Peyer's patch (tissue), 4 donors: Measurements from ENCODE around the gene LUC7L. TPM values are rescaled to one million over a fixed set of nuclear protein-coding genes. Genes with fewer than 3 reads are reported as not detected.
A peak's percentile ranks its signal among the peaks of the same experiment; 100 is the strongest.
"Not testable (repeated sequence)": the region's sequence is repeated elsewhere in the genome, so short reads cannot be mapped to it uniquely, and the experiment has no call there.

Experiments used
- DNase-seq, 3 donors: peaks; one replicate each; pipeline ENCODE4 v3.0.0-alpha.2; 2017 to 2019
- H3K27ac ChIP-seq, 4 donors: fragments of 200-600 bp; sonication (generic); one replicate each; pipeline ENCODE4 v1.5.1; 2016 to 2019
- H3K27me3 ChIP-seq, 2 donors: fragments of 200-600 bp; sonication (generic); one replicate each; pipeline ENCODE4 v1.5.1; 2019
- H3K36me3 ChIP-seq, 3 donors: fragments of 200-600 bp; sonication (generic); one replicate each; pipeline ENCODE4 v1.5.1; 2016 to 2019
- H3K4me1 ChIP-seq, 4 donors: fragments of 200-600 bp; sonication (generic); one replicate each; pipeline ENCODE4 v1.5.1; 2016 to 2019
- H3K4me3 ChIP-seq, 4 donors: fragments of 200-600 bp; sonication (generic); 1 replicate in 3 of 4; 2 replicates in 1 of 4; pipeline ENCODE4 v1.5.1; 2016 to 2019; ENCODE audit warnings: mild to moderate bottlenecking in 1 of 4
- H3K9me3 ChIP-seq, 4 donors: fragments of 200-600 bp; sonication (generic); one replicate each; pipeline ENCODE4 v1.5.1; 2016 to 2019; ENCODE audit warnings: mild to moderate bottlenecking in 1 of 4
- POLR2A ChIP-seq, 2 donors: fragments of 450-650 bp; IDR thresholded peaks; one replicate each; pipeline ENCODE4 v1.5.1; 2017; ENCODE audit warnings: antibody characterized with exemption in 2 of 2, mild to moderate bottlenecking in 2 of 2, moderate library complexity in 2 of 2
- total RNA-seq, 4 donors: library from RNA; depleted of rRNA; stranded (reverse); fragments of >200 nt; gene quantifications; one replicate each; pipeline ENCODE4 v1.1.0, GENCODE V29; 2016
- TF ChIP-seq, protein P1 (sequence below), 6 experiments: fragments of 450-650 bp in 4 of 6; fragments of 200-600 bp in 2 of 6; sonication (generic) in 1 of 6; IDR thresholded peaks; one replicate each; pipeline ENCODE4 v1.5.1; 2017 to 2019; ENCODE audit warnings: antibody characterized with exemption in 6 of 6, mild to moderate bottlenecking in 3 of 6, moderate library complexity in 1 of 6

The LUC7L gene
- total RNA-seq, 4 donors from 2014 or later, result 87.6 to 440 (median 156) TPM

DNA sequence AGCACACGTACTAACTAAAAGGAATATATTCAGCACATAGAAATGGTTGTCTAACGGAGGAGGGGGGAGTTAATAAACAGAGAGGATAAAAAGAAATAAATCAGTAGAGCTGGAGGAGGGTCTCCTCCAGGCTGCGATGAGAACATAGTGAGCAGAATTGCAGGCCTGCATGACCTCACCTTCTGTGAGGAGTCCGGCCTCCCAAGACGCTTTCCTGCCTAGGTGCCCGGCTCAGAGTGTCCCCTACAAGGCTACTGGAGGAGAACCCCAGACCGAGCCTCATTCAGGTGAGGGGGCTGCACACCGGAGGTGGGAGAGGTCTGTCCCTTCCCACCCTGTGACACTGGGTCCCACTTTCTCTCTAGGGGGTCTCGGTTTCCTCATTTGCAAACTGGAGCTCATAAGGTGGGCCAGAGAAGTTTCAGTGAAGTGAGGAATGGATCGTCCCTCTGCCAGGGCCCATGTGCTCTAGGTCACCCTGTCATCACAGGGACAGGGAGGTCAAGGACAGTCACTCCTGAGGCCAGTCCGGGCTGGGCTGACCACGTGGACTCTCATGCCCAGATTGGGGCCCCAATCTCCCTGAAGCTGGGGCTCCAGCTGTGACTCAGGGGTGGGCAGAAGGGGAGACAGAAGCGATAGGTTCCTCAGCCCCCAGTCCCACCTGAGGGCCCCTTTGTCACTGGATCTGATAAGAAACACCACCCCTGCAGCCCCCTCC lies 66.8 kb downstream of the LUC7L start:
- H3K4me1 ChIP-seq, result peaks cover 0 to 18% (median 8%) of the 10 kb centered on the region in 4 donors
- no peaks in the 10 kb centered on the region for H3K36me3 ChIP-seq
- peaks cover 0 to 25% of the 10 kb centered on the region in 2 donors for H3K27me3 ChIP-seq
- H3K27ac ChIP-seq, result no peak overlapping the region
- no peaks in the 10 kb centered on the region for H3K9me3 ChIP-seq
- no peak for DNase-seq
- H3K4me3 ChIP-seq, result no peak overlapping the region
- no peak for TF ChIP-seq POLR2A (IDR thresholded peaks at IDR 0.05)
- TF ChIP-seq, protein P1, sequence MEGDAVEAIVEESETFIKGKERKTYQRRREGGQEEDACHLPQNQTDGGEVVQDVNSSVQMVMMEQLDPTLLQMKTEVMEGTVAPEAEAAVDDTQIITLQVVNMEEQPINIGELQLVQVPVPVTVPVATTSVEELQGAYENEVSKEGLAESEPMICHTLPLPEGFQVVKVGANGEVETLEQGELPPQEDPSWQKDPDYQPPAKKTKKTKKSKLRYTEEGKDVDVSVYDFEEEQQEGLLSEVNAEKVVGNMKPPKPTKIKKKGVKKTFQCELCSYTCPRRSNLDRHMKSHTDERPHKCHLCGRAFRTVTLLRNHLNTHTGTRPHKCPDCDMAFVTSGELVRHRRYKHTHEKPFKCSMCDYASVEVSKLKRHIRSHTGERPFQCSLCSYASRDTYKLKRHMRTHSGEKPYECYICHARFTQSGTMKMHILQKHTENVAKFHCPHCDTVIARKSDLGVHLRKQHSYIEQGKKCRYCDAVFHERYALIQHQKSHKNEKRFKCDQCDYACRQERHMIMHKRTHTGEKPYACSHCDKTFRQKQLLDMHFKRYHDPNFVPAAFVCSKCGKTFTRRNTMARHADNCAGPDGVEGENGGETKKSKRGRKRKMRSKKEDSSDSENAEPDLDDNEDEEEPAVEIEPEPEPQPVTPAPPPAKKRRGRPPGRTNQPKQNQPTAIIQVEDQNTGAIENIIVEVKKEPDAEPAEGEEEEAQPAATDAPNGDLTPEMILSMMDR (IDR thresholded peaks at IDR 0.05), result no peak

DNA sequence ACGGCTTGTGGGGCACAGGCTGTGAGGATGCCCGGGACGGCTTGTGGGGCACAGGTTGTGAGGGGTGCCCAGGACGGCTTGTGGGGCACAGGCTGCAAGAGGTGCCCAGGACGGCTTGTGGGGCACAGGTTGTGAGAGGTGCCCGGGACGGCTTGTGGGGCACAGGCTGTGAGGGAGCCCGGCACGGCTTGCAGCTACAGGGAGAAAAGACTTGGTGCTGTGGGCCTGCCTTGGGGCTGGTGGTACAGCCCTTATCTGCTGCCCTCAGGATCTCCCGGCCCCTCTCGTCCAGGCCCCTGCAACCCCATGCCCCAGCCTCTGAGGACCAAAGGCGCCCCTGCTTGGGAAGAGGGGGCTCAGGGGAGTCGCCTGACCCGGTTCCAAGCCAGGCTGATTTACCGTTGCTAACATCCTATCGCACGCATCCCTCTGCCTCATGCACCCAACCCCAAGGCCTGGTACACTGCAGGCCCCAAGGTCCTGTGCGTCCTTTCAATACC lies 68.5 kb downstream of the LUC7L start:
- DNase-seq, result no peak
- no peak overlapping the region for H3K4me3 ChIP-seq
- H3K36me3 ChIP-seq, result no peaks in the 10 kb centered on the region
- H3K27me3 ChIP-seq, result peaks cover 0 to 8% of the 10 kb centered on the region in 2 donors
- H3K27ac ChIP-seq, result no peak overlapping the region
- no peak for TF ChIP-seq POLR2A (IDR thresholded peaks at IDR 0.05)
- TF ChIP-seq, protein P1 (IDR thresholded peaks at IDR 0.05), result no peak
- H3K4me1 ChIP-seq, result peaks cover 0 to 8% (median 4%) of the 10 kb centered on the region in 4 donors
- no peaks in the 10 kb centered on the region for H3K9me3 ChIP-seq

DNA sequence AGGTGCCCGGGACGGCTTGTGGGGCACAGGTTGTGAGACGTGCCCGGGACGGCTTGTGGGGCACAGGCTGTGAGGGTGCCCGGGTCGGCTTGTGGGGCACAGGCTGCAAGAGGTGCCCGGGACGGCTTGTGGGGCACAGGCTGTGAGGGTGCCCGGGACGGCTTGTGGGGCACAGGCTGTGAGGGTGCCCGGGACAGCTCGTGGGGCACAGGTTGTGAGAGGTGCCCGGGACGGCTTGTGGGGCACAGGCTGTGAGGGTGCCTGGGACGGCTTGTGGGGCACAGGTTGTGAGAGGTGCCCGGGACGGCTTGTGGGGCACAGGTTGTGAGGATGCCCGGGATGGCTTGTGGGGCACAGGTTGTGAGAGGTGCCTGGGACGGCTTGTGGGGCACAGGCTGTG lies 69.0 kb downstream of the LUC7L start:
- not testable (repeated sequence) for H3K9me3 ChIP-seq, H3K4me1 ChIP-seq, H3K27me3 ChIP-seq, H3K4me3 ChIP-seq, H3K27ac ChIP-seq, DNase-seq, H3K36me3 ChIP-seq

DNA sequence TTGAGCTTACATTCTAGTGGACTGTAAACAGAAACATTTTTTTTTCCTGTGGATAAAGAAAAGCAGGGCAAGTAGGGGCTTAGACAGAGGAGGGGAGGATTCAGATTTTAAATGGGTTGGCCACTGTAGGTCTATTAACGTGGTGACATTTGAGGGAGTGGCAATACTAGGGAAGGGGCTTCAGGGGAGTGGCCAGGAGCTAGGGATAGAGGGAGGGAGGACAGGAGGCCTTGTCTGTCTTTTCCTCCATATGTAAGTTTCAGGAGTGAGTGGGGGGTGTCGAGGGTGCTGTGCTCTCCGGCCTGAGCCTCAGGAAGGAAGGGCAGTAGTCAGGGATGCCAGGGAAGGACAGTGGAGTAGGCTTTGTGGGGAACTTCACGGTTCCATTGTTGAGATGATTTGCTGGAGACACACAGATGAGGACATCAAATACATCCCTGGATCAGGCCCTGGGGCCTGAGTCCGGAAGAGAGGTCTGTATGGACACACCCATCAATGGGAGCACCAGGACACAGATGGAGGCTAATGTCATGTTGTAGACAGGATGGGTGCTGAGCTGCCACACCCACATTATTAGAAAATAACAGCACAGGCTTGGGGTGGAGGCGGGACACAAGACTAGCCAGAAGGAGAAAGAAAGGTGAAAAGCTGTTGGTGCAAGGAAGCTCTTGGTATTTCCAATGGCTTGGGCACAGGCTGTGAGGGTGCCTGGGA lies 70.0 kb downstream of the LUC7L start:
- Histone ChIP-seq H3K27ac (no peak overlapping the region), H3K4me1 (peaks cover 0 to 8% (median 4%) of the 10 kb centered on the region in 4 donors), H3K27me3 (peaks cover 0 to 5% of the 10 kb centered on the region in 2 donors), H3K9me3 (no peaks in the 10 kb centered on the region), H3K4me3 (no peak overlapping the region), H3K36me3 (no peaks in the 10 kb centered on the region)
- no peak for TF ChIP-seq POLR2A (IDR thresholded peaks at IDR 0.05)
- TF ChIP-seq, protein P1 (IDR thresholded peaks at IDR 0.05), result no peak
- DNase-seq, result no peak

DNA sequence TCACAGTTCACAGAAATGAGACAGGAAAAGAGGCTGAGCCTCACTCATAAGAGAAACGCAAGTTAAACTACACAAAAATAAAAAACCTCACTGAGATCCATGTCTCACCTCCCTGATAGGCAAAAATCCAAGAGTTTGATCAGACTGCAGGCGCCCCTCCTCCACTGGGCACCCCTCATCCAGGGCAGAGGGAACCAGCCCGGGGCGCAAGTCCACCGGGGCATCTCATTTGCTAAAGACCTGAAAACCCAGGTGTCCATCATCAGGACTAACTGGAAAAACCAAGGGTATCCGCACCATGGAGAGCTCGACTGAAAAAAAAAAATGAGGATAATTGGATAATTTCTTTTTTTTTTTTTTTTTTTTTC lies 74.2 kb downstream of the LUC7L start:
- no peak overlapping the region for H3K27ac ChIP-seq
- no peaks in the 10 kb centered on the region for H3K36me3 ChIP-seq
- peak overlapping the region in 1 of 4 donors; percentile 48 for H3K4me3 ChIP-seq
- peaks cover 0 to 9% (median 5%) of the 10 kb centered on the region in 4 donors for H3K4me1 ChIP-seq
- peaks cover 0 to 5% of the 10 kb centered on the region in 2 donors for H3K27me3 ChIP-seq
- H3K9me3 ChIP-seq, result no peaks in the 10 kb centered on the region
- TF ChIP-seq POLR2A (IDR thresholded peaks at IDR 0.05), result no peak
- TF ChIP-seq, protein P1 (IDR thresholded peaks at IDR 0.05), result no peak
- no peak for DNase-seq
